ENCODE data around the gene NIPSNAP2. TPM values are rescaled to one million over a fixed set of nuclear protein-coding genes. Genes with fewer than 3 reads are reported as not detected.
A peak's percentile ranks its signal among the peaks of the same experiment; 100 is the strongest.
"Not testable (repeated sequence)": the region's sequence is repeated elsewhere in the genome, so short reads cannot be mapped to it uniquely, and the experiment has no call there.

Gene NIPSNAP2
- total and polyA plus RNA-seq, 9 donors, result 67.7 to 103 (median 82.4) TPM

DNA sequence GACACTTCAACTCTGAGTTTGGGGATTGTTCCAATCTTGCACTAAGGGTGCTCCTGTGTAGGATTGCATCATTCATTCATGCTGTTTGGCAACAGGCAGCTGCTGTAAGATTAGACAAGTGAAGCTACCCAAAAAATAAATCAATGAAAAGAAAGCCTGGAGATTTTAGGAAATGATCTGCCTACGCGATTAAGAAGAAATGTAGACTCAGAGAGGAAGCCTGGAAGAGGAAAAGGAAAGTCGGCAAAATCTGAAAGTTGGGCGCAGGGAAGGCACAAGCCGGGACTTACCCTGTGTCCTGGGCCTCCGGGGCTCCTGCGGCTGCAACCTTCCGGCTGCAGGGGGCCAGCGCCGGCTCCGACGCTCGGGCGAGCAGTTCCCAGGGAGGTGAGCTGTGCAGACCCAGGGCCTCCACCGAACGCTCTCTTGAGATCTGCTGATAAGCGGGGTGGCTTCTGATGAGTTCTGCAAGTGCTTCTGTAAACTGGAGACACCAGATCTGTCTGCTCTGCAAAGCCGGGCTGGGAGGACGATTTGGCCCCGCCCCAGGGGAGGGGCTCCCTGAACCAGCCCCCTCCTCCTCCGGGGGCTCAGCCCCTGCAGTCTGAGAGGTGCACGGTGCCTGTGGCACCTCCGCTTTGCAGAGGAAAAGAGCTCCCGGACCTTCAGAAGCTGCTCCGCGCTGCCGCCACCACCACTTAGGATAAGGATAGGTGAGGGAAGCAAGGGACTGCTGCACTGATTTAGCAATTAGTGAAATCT is 69.5 kb downstream of the NIPSNAP2 start:
- DNase-seq, result peak; percentile 75
- peaks cover 11% of the 10 kb centered on the region for H3K36me3 ChIP-seq (ENCODE audit: control insufficient read depth, insufficient read depth, low read length)
- no peaks in the 10 kb centered on the region for H3K27me3 ChIP-seq (ENCODE audit: control insufficient read depth, insufficient read depth, low read length)
- peak overlapping the region; percentile 57 for H3K4me3 ChIP-seq (ENCODE audit: low read length)
- under 1% methylated on average over 20 of the region's 27 CpGs for WGBS (ENCODE audit: insufficient coverage)
- H3K27ac ChIP-seq (ENCODE audit: low read length), result peak overlapping the region; percentile 35
- H3K4me1 ChIP-seq (ENCODE audit: control insufficient read depth, insufficient read depth, low read length), result no peaks in the 10 kb centered on the region
- H3K9me3 ChIP-seq (replicated peaks; ENCODE audit: control insufficient read depth, low read depth, low read length), result no peaks in the 10 kb centered on the region

DNA sequence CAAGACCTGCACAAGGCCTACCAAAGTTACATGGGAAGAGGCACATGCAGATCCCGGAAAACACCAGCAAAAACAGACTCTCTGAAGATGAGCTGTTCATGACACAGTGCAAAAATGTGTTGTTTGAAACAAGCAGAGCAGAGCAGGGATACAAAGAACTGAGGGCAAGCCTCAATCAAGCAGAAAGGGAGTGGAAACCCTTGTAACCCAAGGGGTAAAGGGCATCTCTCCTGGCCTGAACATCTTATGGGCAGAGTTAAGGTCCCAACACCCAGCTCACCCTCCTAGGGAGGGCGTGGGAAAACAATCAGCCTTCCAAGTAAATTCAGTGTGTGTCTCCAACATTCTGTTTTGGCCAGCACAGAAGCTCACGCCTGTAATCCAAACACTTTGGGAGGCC is 76.3 kb downstream of the NIPSNAP2 start:
- H3K9me3 ChIP-seq (replicated peaks; ENCODE audit: control insufficient read depth, low read depth, low read length), result no peaks in the 10 kb centered on the region
- no peak overlapping the region for H3K27ac ChIP-seq (ENCODE audit: low read length)
- no peaks in the 10 kb centered on the region for H3K27me3 ChIP-seq (ENCODE audit: control insufficient read depth, insufficient read depth, low read length)
- H3K36me3 ChIP-seq (ENCODE audit: control insufficient read depth, insufficient read depth, low read length), result peaks cover 5% of the 10 kb centered on the region
- WGBS (ENCODE audit: insufficient coverage), result 87% methylated on average over 3 of the region's 3 CpGs
- no peak overlapping the region for H3K4me3 ChIP-seq (ENCODE audit: low read length)
- DNase-seq, result no peak
- H3K4me1 ChIP-seq (ENCODE audit: control insufficient read depth, insufficient read depth, low read length), result no peaks in the 10 kb centered on the region

DNA sequence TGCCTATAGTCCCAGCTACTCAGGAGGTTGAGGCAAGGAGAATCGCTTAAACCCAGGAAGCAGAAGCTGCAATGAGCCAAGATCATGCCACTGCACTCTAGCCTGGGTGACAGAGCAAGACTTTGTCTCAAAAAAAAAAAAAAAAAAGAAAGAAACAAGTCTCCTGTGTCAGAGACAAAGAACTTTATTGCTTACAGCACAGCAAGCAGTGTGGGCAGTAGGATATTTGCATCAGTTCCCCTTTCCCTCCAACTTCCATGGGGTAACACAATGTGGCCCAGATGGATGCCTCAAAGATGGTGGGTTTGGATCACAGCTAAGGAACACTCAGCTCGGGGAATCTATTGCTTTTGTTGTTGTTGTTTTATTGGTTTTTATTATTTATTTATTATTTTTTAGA is 81.4 kb downstream of the NIPSNAP2 start:
- WGBS (ENCODE audit: insufficient coverage), result 100% methylated on average over 1 of the region's 2 CpGs
- not testable (repeated sequence) for H3K27me3 ChIP-seq (ENCODE audit: control insufficient read depth, insufficient read depth, low read length); H3K4me3 ChIP-seq (ENCODE audit: low read length); H3K4me1 ChIP-seq (ENCODE audit: control insufficient read depth, insufficient read depth, low read length); H3K36me3 ChIP-seq (ENCODE audit: control insufficient read depth, insufficient read depth, low read length); H3K9me3 ChIP-seq (replicated peaks; ENCODE audit: control insufficient read depth, low read depth, low read length); DNase-seq; H3K27ac ChIP-seq (ENCODE audit: low read length)

DNA sequence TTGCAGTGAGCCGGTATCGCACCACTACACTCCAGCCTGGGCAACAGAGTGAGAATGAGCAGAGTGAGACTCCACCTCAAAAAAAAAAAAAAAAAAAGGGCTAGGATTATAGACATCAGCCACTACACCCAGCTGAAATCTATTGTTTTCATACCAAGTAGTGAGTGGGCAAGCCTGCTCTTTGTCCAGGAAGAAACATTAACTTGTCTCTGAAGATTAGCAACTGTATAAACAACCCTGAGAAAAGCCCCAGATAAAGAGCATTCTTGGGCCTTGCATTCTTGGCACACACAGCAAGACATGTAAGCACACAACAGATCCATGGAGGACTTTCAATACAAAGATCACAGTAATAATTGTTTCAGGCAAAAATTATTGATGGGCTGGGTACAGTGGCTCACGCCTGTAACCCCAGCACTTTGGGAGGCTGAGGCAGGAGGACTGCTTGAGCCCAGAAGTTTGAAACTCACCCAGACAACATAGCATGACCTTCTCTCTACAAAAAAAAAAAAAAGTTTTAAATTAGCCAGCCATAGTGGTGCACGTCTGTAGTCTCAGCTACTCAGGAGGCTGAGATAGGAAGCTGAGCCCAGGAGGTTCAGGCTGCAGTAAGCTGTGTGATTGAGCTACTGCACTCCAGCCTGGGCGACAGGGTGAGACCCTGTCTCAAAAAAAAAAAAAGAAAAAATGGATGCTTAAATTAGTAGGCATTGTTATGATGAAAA is 82.5 kb downstream of the NIPSNAP2 start:
- Histone ChIP-seq H3K27ac (ENCODE audit: low read length) (no peak overlapping the region), H3K9me3 (replicated peaks; ENCODE audit: control insufficient read depth, low read depth, low read length) (no peaks in the 10 kb centered on the region), H3K36me3 (ENCODE audit: control insufficient read depth, insufficient read depth, low read length) (peaks cover 5% of the 10 kb centered on the region), H3K4me3 (ENCODE audit: low read length) (no peak overlapping the region), H3K4me1 (ENCODE audit: control insufficient read depth, insufficient read depth, low read length) (peaks cover 6% of the 10 kb centered on the region), H3K27me3 (ENCODE audit: control insufficient read depth, insufficient read depth, low read length) (no peaks in the 10 kb centered on the region)
- no peak for DNase-seq
- WGBS (ENCODE audit: insufficient coverage), result no CpG with 5 or more reads among the region's 5 CpGs

DNA sequence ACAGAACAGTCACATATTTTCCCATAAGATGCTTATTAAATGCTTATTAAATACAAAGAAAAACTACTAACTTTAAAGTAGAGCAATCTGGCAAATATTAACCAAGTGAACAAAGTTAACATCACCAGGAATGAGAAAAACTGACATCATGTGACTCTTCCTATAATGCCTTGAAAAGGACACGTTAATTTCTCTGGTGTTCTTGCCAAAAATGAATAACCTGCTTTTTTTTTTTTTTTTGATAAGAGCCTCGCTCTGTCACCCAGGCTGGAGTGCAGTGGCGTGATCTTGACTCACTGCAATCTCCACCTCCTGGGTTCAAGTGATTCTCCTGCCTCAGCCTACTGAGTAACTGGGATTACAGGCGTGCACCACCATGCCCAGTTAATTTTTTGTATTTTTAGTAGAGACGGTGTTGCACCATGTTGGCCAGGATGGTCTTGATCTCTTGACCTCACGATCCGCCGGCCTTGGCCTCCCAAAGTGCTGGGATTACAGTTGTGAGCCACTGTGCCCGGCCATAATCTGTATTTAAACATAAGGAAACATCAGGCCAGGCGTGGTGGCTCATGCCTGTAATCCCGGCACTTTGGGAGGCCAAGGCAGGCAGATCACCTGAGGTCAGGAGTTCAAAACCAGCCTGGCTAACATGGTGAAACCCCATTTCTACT is 83.2 kb downstream of the NIPSNAP2 start:
- not testable (repeated sequence) for H3K27ac ChIP-seq (ENCODE audit: low read length); H3K4me3 ChIP-seq (ENCODE audit: low read length); DNase-seq; H3K4me1 ChIP-seq (ENCODE audit: control insufficient read depth, insufficient read depth, low read length); H3K27me3 ChIP-seq (ENCODE audit: control insufficient read depth, insufficient read depth, low read length); H3K36me3 ChIP-seq (ENCODE audit: control insufficient read depth, insufficient read depth, low read length); H3K9me3 ChIP-seq (replicated peaks; ENCODE audit: control insufficient read depth, low read depth, low read length)
- 75% methylated on average over 6 of the region's 11 CpGs for WGBS (ENCODE audit: insufficient coverage)

DNA sequence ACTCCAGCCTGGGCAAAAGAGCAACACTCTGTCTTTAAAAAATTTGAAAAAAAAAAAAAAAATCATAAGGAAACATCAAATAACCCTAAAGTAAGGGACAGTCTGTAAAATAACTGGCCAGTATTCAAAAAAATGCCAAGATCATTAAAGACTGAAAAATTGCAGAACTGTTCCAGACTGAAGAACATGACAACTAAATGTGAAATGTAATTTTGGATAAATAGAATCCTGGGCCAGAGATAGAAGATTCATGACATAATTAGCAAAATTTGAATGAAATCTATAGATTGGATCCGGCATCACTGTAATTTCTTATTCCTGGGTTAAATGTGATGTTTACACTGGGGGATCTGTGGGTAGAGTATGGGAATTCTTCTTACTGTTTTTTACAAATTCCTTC is 83.9 kb downstream of the NIPSNAP2 start:
- Histone ChIP-seq H3K4me1 (ENCODE audit: control insufficient read depth, insufficient read depth, low read length) (peaks cover 12% of the 10 kb centered on the region), H3K36me3 (ENCODE audit: control insufficient read depth, insufficient read depth, low read length) (peaks cover 5% of the 10 kb centered on the region), H3K9me3 (replicated peaks; ENCODE audit: control insufficient read depth, low read depth, low read length) (no peaks in the 10 kb centered on the region), H3K27ac (ENCODE audit: low read length) (no peak overlapping the region), H3K4me3 (ENCODE audit: low read length) (no peak overlapping the region), H3K27me3 (ENCODE audit: control insufficient read depth, insufficient read depth, low read length) (no peaks in the 10 kb centered on the region)
- WGBS (ENCODE audit: insufficient coverage), result no CpG with 5 or more reads among the region's 1 CpG
- DNase-seq, result no peak

DNA sequence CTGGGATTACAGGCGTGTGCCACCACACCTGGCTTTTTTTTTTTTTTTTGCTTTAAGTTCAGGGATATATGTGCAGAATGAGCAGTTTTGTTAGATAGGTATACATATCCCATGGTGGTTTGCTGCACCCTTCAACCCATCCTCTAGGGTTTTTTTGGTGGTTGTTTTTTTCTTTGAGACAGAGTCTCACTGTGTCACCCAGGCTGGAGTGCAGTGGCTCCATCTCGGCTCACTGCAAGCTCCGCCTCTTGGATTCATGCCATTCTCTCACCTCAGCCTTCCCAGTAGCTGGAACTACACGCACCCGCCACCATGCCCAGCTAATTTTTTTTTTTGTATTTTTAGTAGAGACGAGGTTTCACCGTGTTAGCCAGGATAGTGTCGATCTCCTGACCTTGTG is 84.4 kb downstream of the NIPSNAP2 start:
- not testable (repeated sequence) for H3K36me3 ChIP-seq (ENCODE audit: control insufficient read depth, insufficient read depth, low read length); H3K4me3 ChIP-seq (ENCODE audit: low read length); DNase-seq; H3K27me3 ChIP-seq (ENCODE audit: control insufficient read depth, insufficient read depth, low read length); H3K27ac ChIP-seq (ENCODE audit: low read length); H3K9me3 ChIP-seq (replicated peaks; ENCODE audit: control insufficient read depth, low read depth, low read length)
- WGBS (ENCODE audit: insufficient coverage), result no CpG with 5 or more reads among the region's 8 CpGs
- H3K4me1 ChIP-seq (ENCODE audit: control insufficient read depth, insufficient read depth, low read length), result peaks cover 12% of the 10 kb centered on the region

Other genes starting within 250 kb of the NIPSNAP2 start
- gene SEPTIN14, start 101.8 kb upstream of the NIPSNAP2 start, total RNA-seq, result not detected
- under 1 TPM; 0.06 to 0.28 (median 0.11) TPM for gene SEPTIN14, start 101.8 kb upstream of the NIPSNAP2 start, polyA plus RNA-seq (ENCODE audit: insufficient read depth in 1 of 8, insufficient read length in 8 of 8, low replicate concordance in 1 of 8)
- 7.2 TPM for gene ZNF713, start 77.1 kb upstream of the NIPSNAP2 start, total RNA-seq
- gene ZNF713, start 77.1 kb upstream of the NIPSNAP2 start, polyA plus RNA-seq (ENCODE audit: insufficient read depth in 1 of 8, insufficient read length in 8 of 8, low replicate concordance in 1 of 8), result 1 to 10 TPM; 5.6 to 7.5 (median 6.0) TPM
- 16.0 TPM for gene MRPS17, start 12.7 kb upstream of the NIPSNAP2 start, total RNA-seq
- gene MRPS17, start 12.7 kb upstream of the NIPSNAP2 start, polyA plus RNA-seq (ENCODE audit: insufficient read depth in 1 of 8, insufficient read length in 8 of 8, low replicate concordance in 1 of 8), result 10 to 100 TPM; 12.3 to 15.7 (median 13.8) TPM
- gene PSPH, start 86.9 kb downstream of the NIPSNAP2 start, total RNA-seq, result 11.0 TPM
- gene PSPH, start 86.9 kb downstream of the NIPSNAP2 start, polyA plus RNA-seq (ENCODE audit: insufficient read depth in 1 of 8, insufficient read length in 8 of 8, low replicate concordance in 1 of 8), result 10 to 100 TPM; 14.2 to 20.3 (median 17.4) TPM
- gene CCT6A, start 87.2 kb downstream of the NIPSNAP2 start, total RNA-seq, result 103 TPM
- 100 to 1,000 TPM; 124 to 159 (median 147) TPM for gene CCT6A, start 87.2 kb downstream of the NIPSNAP2 start, polyA plus RNA-seq (ENCODE audit: insufficient read depth in 1 of 8, insufficient read length in 8 of 8, low replicate concordance in 1 of 8)
- gene SUMF2, start 99.7 kb downstream of the NIPSNAP2 start, total RNA-seq, result 40.3 TPM
- gene SUMF2, start 99.7 kb downstream of the NIPSNAP2 start, polyA plus RNA-seq (ENCODE audit: insufficient read depth in 1 of 8, insufficient read length in 8 of 8, low replicate concordance in 1 of 8), result 10 to 100 TPM; 35.4 to 71.6 (median 53.2) TPM
- 52.4 TPM for gene PHKG1, start 128.4 kb downstream of the NIPSNAP2 start, total RNA-seq
- 10 to 100 TPM; 21.0 to 62.4 (median 32.7) TPM for gene PHKG1, start 128.4 kb downstream of the NIPSNAP2 start, polyA plus RNA-seq (ENCODE audit: insufficient read depth in 1 of 8, insufficient read length in 8 of 8, low replicate concordance in 1 of 8)
- 416 TPM for gene CHCHD2, start 141.9 kb downstream of the NIPSNAP2 start, total RNA-seq
- 100 to 1,000 TPM; 246 to 290 (median 267) TPM for gene CHCHD2, start 141.9 kb downstream of the NIPSNAP2 start, polyA plus RNA-seq (ENCODE audit: insufficient read depth in 1 of 8, insufficient read length in 8 of 8, low replicate concordance in 1 of 8)
- 0.18 TPM for gene NUPR2, start 151.8 kb downstream of the NIPSNAP2 start, total RNA-seq
- under 1 TPM in 1 of 8 donors, not detected in 7; 0.26 TPM for gene NUPR2, start 151.8 kb downstream of the NIPSNAP2 start, polyA plus RNA-seq (ENCODE audit: insufficient read depth in 1 of 8, insufficient read length in 8 of 8, low replicate concordance in 1 of 8)